ENCODE measurements around the gene VGLL4.

The VGLL4 gene

GRCh38 chr3:11651900-11652299 lies 8.2 kb upstream of the VGLL4 start:
- peak; percentile 17 to 67 for DNase-seq

GRCh38 chr3:11651477-11651876 lies 7.8 kb upstream of the VGLL4 start:
- no peak for DNase-seq

- DNase-seq = no peak
Observed at GRCh38 chr3:11650391-11650790, 6.7 kb upstream of the VGLL4 start.

- DNase-seq = no peak
Observed at GRCh38 chr3:11648735-11649134, 5.0 kb upstream of the VGLL4 start.

GRCh38 chr3:11643201-11643603 lies 513 bp downstream of the VGLL4 start:
- peak; percentile 38 to 52 for DNase-seq

- peak; percentile 67 to 71 for DNase-seq
Observed at GRCh38 chr3:11642431-11643191, 1.1 kb downstream of the VGLL4 start.

- peak; percentile 27 to 29 for DNase-seq
Observed at GRCh38 chr3:11641683-11642430, 1.9 kb downstream of the VGLL4 start.

- no peak for DNase-seq
Observed at GRCh38 chr3:11641316-11641682, 2.4 kb downstream of the VGLL4 start.

- no peak for DNase-seq
Observed at GRCh38 chr3:11640009-11640673, 3.6 kb downstream of the VGLL4 start.

GRCh38 chr3:11638495-11639358 lies 5.0 kb downstream of the VGLL4 start:
- DNase-seq = no peak

GRCh38 chr3:11637901-11638458 lies 5.7 kb downstream of the VGLL4 start:
- no peak for DNase-seq

GRCh38 chr3:11636394-11636770 lies 7.3 kb downstream of the VGLL4 start:
- no peak for DNase-seq

GRCh38 chr3:11635680-11636393 lies 7.9 kb downstream of the VGLL4 start:
- no peak for DNase-seq

GRCh38 chr3:11634974-11635612 lies 8.6 kb downstream of the VGLL4 start:
- DNase-seq = no peak

GRCh38 chr3:11634081-11634635 lies 9.6 kb downstream of the VGLL4 start:
- DNase-seq = no peak

- no peak for DNase-seq
Observed at GRCh38 chr3:11632966-11633365, 10.7 kb downstream of the VGLL4 start.

- no peak for DNase-seq
Observed at GRCh38 chr3:11632564-11632963, 11.2 kb downstream of the VGLL4 start.

GRCh38 chr3:11631820-11632219 lies 11.9 kb downstream of the VGLL4 start:
- DNase-seq = no peak

- DNase-seq = no peak
Observed at GRCh38 chr3:11629716-11630115, 14.0 kb downstream of the VGLL4 start.

- DNase-seq = no peak
Observed at GRCh38 chr3:11627612-11628011, 16.1 kb downstream of the VGLL4 start.

- DNase-seq = peak in 1 of 2 donors; percentile 11
Observed at GRCh38 chr3:11626084-11626463, 17.6 kb downstream of the VGLL4 start.

Measured in inflammatory macrophage (primary cell).